ENCODE results near the gene BRAF. TPM values are rescaled to one million over a fixed set of nuclear protein-coding genes. Genes with fewer than 3 reads are reported as not detected.

The BRAF gene
- total RNA-seq, 1 donor from 2014 or later = 26.0 TPM

- no peaks in the 10 kb centered on the region for H3K9me3 Mint-ChIP-seq (ENCODE audit: unreplicated experiment)
- no peak for TF ChIP-seq EZH2 (IDR thresholded peaks at IDR 0.05; ENCODE audit: insufficient read depth, low read length)
- TF ChIP-seq, protein P1, sequence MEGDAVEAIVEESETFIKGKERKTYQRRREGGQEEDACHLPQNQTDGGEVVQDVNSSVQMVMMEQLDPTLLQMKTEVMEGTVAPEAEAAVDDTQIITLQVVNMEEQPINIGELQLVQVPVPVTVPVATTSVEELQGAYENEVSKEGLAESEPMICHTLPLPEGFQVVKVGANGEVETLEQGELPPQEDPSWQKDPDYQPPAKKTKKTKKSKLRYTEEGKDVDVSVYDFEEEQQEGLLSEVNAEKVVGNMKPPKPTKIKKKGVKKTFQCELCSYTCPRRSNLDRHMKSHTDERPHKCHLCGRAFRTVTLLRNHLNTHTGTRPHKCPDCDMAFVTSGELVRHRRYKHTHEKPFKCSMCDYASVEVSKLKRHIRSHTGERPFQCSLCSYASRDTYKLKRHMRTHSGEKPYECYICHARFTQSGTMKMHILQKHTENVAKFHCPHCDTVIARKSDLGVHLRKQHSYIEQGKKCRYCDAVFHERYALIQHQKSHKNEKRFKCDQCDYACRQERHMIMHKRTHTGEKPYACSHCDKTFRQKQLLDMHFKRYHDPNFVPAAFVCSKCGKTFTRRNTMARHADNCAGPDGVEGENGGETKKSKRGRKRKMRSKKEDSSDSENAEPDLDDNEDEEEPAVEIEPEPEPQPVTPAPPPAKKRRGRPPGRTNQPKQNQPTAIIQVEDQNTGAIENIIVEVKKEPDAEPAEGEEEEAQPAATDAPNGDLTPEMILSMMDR (IDR thresholded peaks at IDR 0.05; ENCODE audit: insufficient read depth, low read depth, low read length) = no peak
- no peaks in the 10 kb centered on the region for H3K4me1 ChIP-seq (ENCODE audit: insufficient read depth, low read length)
- H3K9me3 ChIP-seq (ENCODE audit: insufficient read depth, low read depth, low read length) = no peaks in the 10 kb centered on the region
- H3K9ac ChIP-seq (ENCODE audit: low read length) = no peak overlapping the region
- no peak overlapping the region for H3K4me3 ChIP-seq (ENCODE audit: insufficient read depth, low read depth, low read length)
- H3K27ac Mint-ChIP-seq (ENCODE audit: unreplicated experiment) = no peak overlapping the region
- H3K4me3 Mint-ChIP-seq (ENCODE audit: unreplicated experiment) = no peak overlapping the region
- peaks cover 93% of the 10 kb centered on the region for H3K79me2 ChIP-seq (ENCODE audit: insufficient read depth, low read length)
- H3K36me3 Mint-ChIP-seq (ENCODE audit: low read depth, unreplicated experiment) = no peaks in the 10 kb centered on the region
- FAIRE-seq = no peak
- no peaks in the 10 kb centered on the region for H3K27me3 Mint-ChIP-seq (ENCODE audit: low read depth, unreplicated experiment)
- H3K36me3 ChIP-seq (ENCODE audit: insufficient read depth, low read length) = no peaks in the 10 kb centered on the region
- H4K20me1 ChIP-seq (ENCODE audit: insufficient read depth, low read length) = peaks cover 80% of the 10 kb centered on the region
- no peak overlapping the region for H3K4me2 ChIP-seq (ENCODE audit: low read length)
- peaks cover 2% of the 10 kb centered on the region for H3K4me1 Mint-ChIP-seq (ENCODE audit: low read depth, unreplicated experiment)
- no peak for DNase-seq (ENCODE audit: low read depth)
- no peaks in the 10 kb centered on the region for H3K27me3 ChIP-seq (ENCODE audit: insufficient read depth, low read length)
- no peak overlapping the region for H3K27ac ChIP-seq (ENCODE audit: low read depth, low read length)
- no peak overlapping the region for H2AFZ ChIP-seq (ENCODE audit: low read depth, low read length)
Measured at GRCh38 chr7:140889645-140890044, 35.1 kb downstream of the BRAF start.

- H3K27me3 Mint-ChIP-seq (ENCODE audit: low read depth, unreplicated experiment) = no peaks in the 10 kb centered on the region
Measured at GRCh38 chr7:140889150-140889549, 35.6 kb downstream of the BRAF start.

DNA sequence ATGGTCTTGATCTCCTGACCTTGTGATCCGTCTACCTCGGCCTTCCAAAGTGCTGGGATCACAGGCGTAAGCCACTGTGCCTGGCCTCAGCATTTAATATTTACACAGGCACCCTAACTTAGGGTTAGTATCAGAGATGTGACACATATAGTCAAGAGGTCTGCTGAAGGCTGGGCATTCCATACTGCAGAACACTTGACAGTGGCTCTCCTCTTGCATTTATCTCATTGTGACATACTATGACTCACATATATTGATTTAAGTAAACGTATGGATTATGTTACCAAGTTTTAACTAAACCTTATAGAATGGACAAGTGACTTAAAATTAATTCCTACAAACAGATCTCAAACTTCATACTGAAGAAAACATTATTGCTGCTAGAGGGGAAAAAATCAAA, 36.6 kb downstream of the BRAF start:
- Mint-ChIP-seq H3K27ac (ENCODE audit: unreplicated experiment) (no peak overlapping the region), H3K4me1 (ENCODE audit: low read depth, unreplicated experiment) (peaks cover 2% of the 10 kb centered on the region), H3K36me3 (ENCODE audit: low read depth, unreplicated experiment) (no peaks in the 10 kb centered on the region), H3K4me3 (ENCODE audit: unreplicated experiment) (no peak overlapping the region), H3K27me3 (ENCODE audit: low read depth, unreplicated experiment) (no peaks in the 10 kb centered on the region), H3K9me3 (ENCODE audit: unreplicated experiment) (no peaks in the 10 kb centered on the region)
- Histone ChIP-seq H2AFZ (ENCODE audit: low read depth, low read length) (no peak overlapping the region), H3K9ac (ENCODE audit: low read length) (no peak overlapping the region), H3K9me3 (ENCODE audit: insufficient read depth, low read depth, low read length) (no peaks in the 10 kb centered on the region), H3K27ac (ENCODE audit: low read depth, low read length) (no peak overlapping the region), H3K4me1 (ENCODE audit: insufficient read depth, low read length) (no peaks in the 10 kb centered on the region), H4K20me1 (ENCODE audit: insufficient read depth, low read length) (peaks cover 82% of the 10 kb centered on the region), H3K4me3 (ENCODE audit: insufficient read depth, low read depth, low read length) (no peak overlapping the region), H3K36me3 (ENCODE audit: insufficient read depth, low read length) (no peaks in the 10 kb centered on the region), H3K27me3 (ENCODE audit: insufficient read depth, low read length) (no peaks in the 10 kb centered on the region), H3K4me2 (ENCODE audit: low read length) (no peak overlapping the region), H3K79me2 (ENCODE audit: insufficient read depth, low read length) (peaks cover 91% of the 10 kb centered on the region)
- no peak for TF ChIP-seq EZH2 (IDR thresholded peaks at IDR 0.05; ENCODE audit: insufficient read depth, low read length)
- TF ChIP-seq, protein P1 (IDR thresholded peaks at IDR 0.05; ENCODE audit: insufficient read depth, low read depth, low read length) = no peak
- DNase-seq (ENCODE audit: low read depth) (no peak), FAIRE-seq (no peak)

More at GRCh38 chr7:140889150-140889549, 35.6 kb downstream of the BRAF start:
- Histone ChIP-seq H3K9ac (ENCODE audit: low read length) (no peak overlapping the region), H3K27ac (ENCODE audit: low read depth, low read length) (no peak overlapping the region), H3K79me2 (ENCODE audit: insufficient read depth, low read length) (peaks cover 91% of the 10 kb centered on the region), H4K20me1 (ENCODE audit: insufficient read depth, low read length) (peaks cover 83% of the 10 kb centered on the region), H3K4me2 (ENCODE audit: low read length) (no peak overlapping the region), H2AFZ (ENCODE audit: low read depth, low read length) (no peak overlapping the region), H3K27me3 (ENCODE audit: insufficient read depth, low read length) (no peaks in the 10 kb centered on the region), H3K36me3 (ENCODE audit: insufficient read depth, low read length) (no peaks in the 10 kb centered on the region), H3K9me3 (ENCODE audit: insufficient read depth, low read depth, low read length) (no peaks in the 10 kb centered on the region), H3K4me1 (ENCODE audit: insufficient read depth, low read length) (no peaks in the 10 kb centered on the region), H3K4me3 (ENCODE audit: insufficient read depth, low read depth, low read length) (no peak overlapping the region)
- DNase-seq (ENCODE audit: low read depth) (no peak), FAIRE-seq (no peak)
- TF ChIP-seq, protein P1 (IDR thresholded peaks at IDR 0.05; ENCODE audit: insufficient read depth, low read depth, low read length) = no peak
- TF ChIP-seq EZH2 (IDR thresholded peaks at IDR 0.05; ENCODE audit: insufficient read depth, low read length) = no peak
- no peaks in the 10 kb centered on the region for H3K9me3 Mint-ChIP-seq (ENCODE audit: unreplicated experiment)
- H3K4me3 Mint-ChIP-seq (ENCODE audit: unreplicated experiment) = no peak overlapping the region
- no peak overlapping the region for H3K27ac Mint-ChIP-seq (ENCODE audit: unreplicated experiment)
- H3K4me1 Mint-ChIP-seq (ENCODE audit: low read depth, unreplicated experiment) = peaks cover 2% of the 10 kb centered on the region
- H3K36me3 Mint-ChIP-seq (ENCODE audit: low read depth, unreplicated experiment) = no peaks in the 10 kb centered on the region

All from astrocyte (in vitro differentiated cells and primary cell).